K562 (cell line): Measurements from ENCODE around the gene ROBO3.

ENCODE experiments used
- NFRKB ChIP-seq: fragments of 450-650 bp; IDR thresholded peaks from 2 replicates; pipeline ENCODE4 v1.6.1; 2016; ENCODE audit warnings: low read depth
- TF ChIP-seq, protein P1 (sequence below): fragments of 250-450 bp; sonication (Bioruptor Pico); IDR thresholded peaks from 2 replicates; pipeline ENCODE4 v1.8.0; 2021; ENCODE audit warnings: moderate library complexity, mild to moderate bottlenecking, inconsistent platforms

DNA sequence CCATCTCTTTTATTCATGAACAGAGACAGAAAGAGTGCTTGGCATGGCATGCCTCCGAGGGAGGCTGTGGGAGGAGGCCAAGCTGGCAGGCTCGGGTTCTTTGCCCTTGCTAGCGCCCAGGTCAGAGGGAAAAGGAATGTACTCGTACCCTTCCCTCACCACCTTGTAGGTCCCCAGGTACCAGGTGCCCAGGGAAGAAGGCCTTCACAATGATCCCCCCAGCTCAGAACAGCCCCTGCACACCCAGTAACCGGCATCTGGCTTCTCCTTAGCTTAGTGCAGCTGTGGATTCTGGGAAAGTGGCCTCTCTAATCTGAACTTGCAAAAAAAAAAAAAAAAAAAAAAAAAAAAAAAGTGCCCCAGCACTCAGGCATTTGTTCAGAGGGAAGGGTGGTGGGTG is 55.1 kb downstream of the ROBO3 start:
- TF ChIP-seq, protein P1, sequence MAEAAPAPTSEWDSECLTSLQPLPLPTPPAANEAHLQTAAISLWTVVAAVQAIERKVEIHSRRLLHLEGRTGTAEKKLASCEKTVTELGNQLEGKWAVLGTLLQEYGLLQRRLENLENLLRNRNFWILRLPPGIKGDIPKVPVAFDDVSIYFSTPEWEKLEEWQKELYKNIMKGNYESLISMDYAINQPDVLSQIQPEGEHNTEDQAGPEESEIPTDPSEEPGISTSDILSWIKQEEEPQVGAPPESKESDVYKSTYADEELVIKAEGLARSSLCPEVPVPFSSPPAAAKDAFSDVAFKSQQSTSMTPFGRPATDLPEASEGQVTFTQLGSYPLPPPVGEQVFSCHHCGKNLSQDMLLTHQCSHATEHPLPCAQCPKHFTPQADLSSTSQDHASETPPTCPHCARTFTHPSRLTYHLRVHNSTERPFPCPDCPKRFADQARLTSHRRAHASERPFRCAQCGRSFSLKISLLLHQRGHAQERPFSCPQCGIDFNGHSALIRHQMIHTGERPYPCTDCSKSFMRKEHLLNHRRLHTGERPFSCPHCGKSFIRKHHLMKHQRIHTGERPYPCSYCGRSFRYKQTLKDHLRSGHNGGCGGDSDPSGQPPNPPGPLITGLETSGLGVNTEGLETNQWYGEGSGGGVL (CRISPR knock-in tag), result no peak
- no peak for TF ChIP-seq NFRKB
